Mesodermal cell (in vitro differentiated cells): ENCODE measurements around the gene PILRA.

Source experiments
- H3K27ac ChIP-seq: 2 replicates; pipeline ENCODE4 v1.7.0; 2013; ENCODE audit warnings: mild to moderate bottlenecking, low read depth, low read length, moderate library complexity; ENCODE audit not compliant: severe bottlenecking
- H3K36me3 ChIP-seq: 2 replicates; pipeline ENCODE4 v1.7.1; 2013; ENCODE audit warnings: mild to moderate bottlenecking, low read length, moderate library complexity; ENCODE audit not compliant: control insufficient read depth, insufficient read depth
- H3K4me1 ChIP-seq: one replicate; pipeline ENCODE4 v1.7.1; 2013; ENCODE audit warnings: mild to moderate bottlenecking, low read length; ENCODE audit not compliant: insufficient read depth, control insufficient read depth, poor library complexity, severe bottlenecking
- H3K4me3 ChIP-seq: 2 replicates; pipeline ENCODE4 v1.7.0; 2013; ENCODE audit warnings: low read length, control low read depth, mild to moderate bottlenecking; ENCODE audit not compliant: insufficient read depth, poor library complexity, severe bottlenecking; ENCODE audit errors: extremely low read depth
- H3K9me3 ChIP-seq: 2 replicates; pipeline ENCODE4 v1.7.1; 2013; ENCODE audit warnings: mild to moderate bottlenecking, low read length, moderate library complexity; ENCODE audit not compliant: control insufficient read depth
- WGBS, 2 experiments: methylation state at CpG; one replicate each; pipeline ENCODE4 v1.1.5; 2013; ENCODE audit warnings: missing lambda C conversion rate in 2 of 2; ENCODE audit not compliant: insufficient coverage in 2 of 2; 5-methylcytosine and 5-hydroxymethylcytosine counted together

Gene PILRA

GRCh38 chr7:100415448-100415847 lies 42.2 kb downstream of the PILRA start:
- 90 to 92% methylated on average over 4 of the region's 5 CpGs for WGBS, 2 experiments
- no peak overlapping the region for H3K27ac ChIP-seq
- H3K9me3 ChIP-seq, result no peaks in the 10 kb centered on the region
- H3K4me1 ChIP-seq, result no peaks in the 10 kb centered on the region
- H3K36me3 ChIP-seq, result no peaks in the 10 kb centered on the region
- H3K4me3 ChIP-seq, result no peak overlapping the region

- H3K4me3 ChIP-seq, result no peak overlapping the region
- no CpG with 5 or more reads among the region's 1 CpG for WGBS, 2 experiments
- no peaks in the 10 kb centered on the region for H3K9me3 ChIP-seq
- no peak overlapping the region for H3K27ac ChIP-seq
- no peaks in the 10 kb centered on the region for H3K36me3 ChIP-seq
- no peaks in the 10 kb centered on the region for H3K4me1 ChIP-seq
Measured at GRCh38 chr7:100418930-100419659, 45.8 kb downstream of the PILRA start.

GRCh38 chr7:100419660-100420226 lies 46.5 kb downstream of the PILRA start:
- 75% methylated on average over 1 of the region's 1 CpG; no CpG with 5 or more reads in 1 of the 2 experiments for WGBS, 2 experiments
- no peaks in the 10 kb centered on the region for H3K9me3 ChIP-seq
- H3K4me1 ChIP-seq, result no peaks in the 10 kb centered on the region
- H3K4me3 ChIP-seq, result no peak overlapping the region
- H3K27ac ChIP-seq, result no peak overlapping the region
- no peaks in the 10 kb centered on the region for H3K36me3 ChIP-seq

GRCh38 chr7:100423315-100423714 lies 50.0 kb downstream of the PILRA start:
- 77 to 80% methylated on average over 2 to 3 of the region's 6 CpGs for WGBS, 2 experiments
- Histone ChIP-seq H3K9me3 (peaks cover 4% of the 10 kb centered on the region), H3K4me3 (no peak overlapping the region), H3K4me1 (no peaks in the 10 kb centered on the region), H3K27ac (no peak overlapping the region), H3K36me3 (no peaks in the 10 kb centered on the region)

- no peaks in the 10 kb centered on the region for H3K4me1 ChIP-seq
- no peaks in the 10 kb centered on the region for H3K36me3 ChIP-seq
- H3K9me3 ChIP-seq, result peaks cover 4% of the 10 kb centered on the region
- H3K4me3 ChIP-seq, result no peak overlapping the region
- no peak overlapping the region for H3K27ac ChIP-seq
- WGBS, 2 experiments, result no CpG with 5 or more reads among the region's 1 CpG
Measured at GRCh38 chr7:100425347-100425746, 52.1 kb downstream of the PILRA start.

- H3K4me1 ChIP-seq, result peaks cover 9% of the 10 kb centered on the region
- H3K9me3 ChIP-seq, result peaks cover 4% of the 10 kb centered on the region
- no peak overlapping the region for H3K27ac ChIP-seq
- H3K4me3 ChIP-seq, result no peak overlapping the region
- H3K36me3 ChIP-seq, result peaks cover 10% of the 10 kb centered on the region
Measured at GRCh38 chr7:100426516-100426915, 53.2 kb downstream of the PILRA start.

- Histone ChIP-seq H3K4me3 (peak overlapping the region; percentile 78), H3K4me1 (peaks cover 15% of the 10 kb centered on the region), H3K36me3 (peaks cover 23% of the 10 kb centered on the region), H3K27ac (no peak overlapping the region), H3K9me3 (peaks cover 4% of the 10 kb centered on the region)
- WGBS, 2 experiments, result 74 to 76% methylated on average over 8 to 12 of the region's 16 CpGs
Measured at GRCh38 chr7:100427762-100428198, 54.5 kb downstream of the PILRA start.

GRCh38 chr7:100428199-100428966 lies 55.1 kb downstream of the PILRA start, which contains the start of gene ZCWPW1:
Gene ZCWPW1 (minus strand): TSS chr7:100428703. CDS start chr7:100420649, 8,054 bp downstream.
- Histone ChIP-seq H3K4me1 (peaks cover 15% of the 10 kb centered on the region), H3K9me3 (peaks cover 4% of the 10 kb centered on the region), H3K4me3 (peak within 1 kb of the TSS; percentile 78), H3K36me3 (peaks cover 29% of the 10 kb centered on the region), H3K27ac (peak within 1 kb of the TSS; percentile 99)
- WGBS, 2 experiments, result 0% methylated on average over 52 to 55 of the region's 66 CpGs

GRCh38 chr7:100428967-100429636 lies 55.8 kb downstream of the PILRA start:
- H3K27ac ChIP-seq, result peak overlapping the region; percentile 99
- H3K36me3 ChIP-seq, result peaks cover 36% of the 10 kb centered on the region
- H3K4me1 ChIP-seq, result peaks cover 15% of the 10 kb centered on the region
- peaks cover 4% of the 10 kb centered on the region for H3K9me3 ChIP-seq
- 0% methylated on average over 13 to 37 of the region's 40 CpGs for WGBS, 2 experiments
- H3K4me3 ChIP-seq, result peak overlapping the region; percentile 78

GRCh38 chr7:100429637-100430492 lies 56.6 kb downstream of the PILRA start, which contains the start of gene MEPCE:
Gene MEPCE (plus strand): TSS chr7:100429831. CDS start chr7:100430019, 188 bp downstream.
- Histone ChIP-seq H3K4me3 (peak within 1 kb of the TSS; percentile 78), H3K9me3 (peaks cover 4% of the 10 kb centered on the region), H3K36me3 (peaks cover 44% of the 10 kb centered on the region), H3K27ac (peak within 1 kb of the TSS; percentile 99), H3K4me1 (peaks cover 15% of the 10 kb centered on the region)
- WGBS, 2 experiments, result 0 to 1% methylated on average over 47 to 65 of the region's 95 CpGs
